GM21528 (cell line): Measurements from ENCODE around the gene PRH1.

Experiments used
- ATAC-seq: cut with Tn5 transposase; IDR thresholded peaks from one replicate; pipeline ENCODE4 v1.9.1; 2021; ENCODE audit warnings: mild to moderate bottlenecking, moderate library complexity; ENCODE audit not compliant: unreplicated experiment, low FRiP score

Gene PRH1

DNA sequence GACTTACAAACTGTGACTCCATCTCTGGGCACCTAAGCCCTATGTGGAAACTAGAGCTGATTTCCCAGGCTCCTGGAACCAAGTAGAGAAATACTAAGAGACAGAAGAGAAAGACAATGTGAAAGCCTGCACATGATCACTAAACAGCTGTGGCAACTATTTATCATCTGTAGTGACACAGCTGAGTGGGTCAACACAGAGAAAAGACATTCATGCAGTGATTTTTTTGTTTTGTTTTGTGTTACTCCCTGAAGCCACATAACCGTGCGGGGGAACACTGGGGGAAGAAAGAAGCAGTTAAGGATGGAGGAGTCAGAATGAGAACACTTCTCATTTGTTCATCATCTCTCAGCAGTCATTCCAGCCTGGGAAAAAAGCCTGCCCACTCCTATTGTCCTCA is 36.3 kb downstream of the PRH1 start:
- ATAC-seq, result no peak

DNA sequence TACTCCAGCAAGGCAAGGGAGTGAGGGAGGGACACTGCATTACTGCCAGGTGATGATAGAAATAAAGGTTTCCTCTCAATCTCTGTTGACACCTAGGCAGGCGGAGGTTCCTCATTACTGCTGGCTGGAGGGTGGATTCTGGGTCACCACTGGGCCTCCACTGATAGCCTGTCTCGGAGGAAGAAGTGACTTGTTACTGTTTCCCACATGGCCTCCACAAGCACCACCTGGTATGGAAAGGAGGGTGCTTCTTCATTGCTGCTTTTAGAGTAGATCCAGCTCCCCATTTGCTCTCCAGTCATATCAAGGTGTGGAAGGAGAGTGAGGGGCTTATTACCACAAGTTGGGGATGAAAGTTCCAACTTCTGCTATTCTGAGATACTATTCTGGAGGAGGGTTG is 41.2 kb downstream of the PRH1 start:
- ATAC-seq, result no peak

- no peak for ATAC-seq
Observed at GRCh38 chr12:10838461-10838860, 45.6 kb downstream of the PRH1 start.
